Stimulated activated CD8-positive, alpha-beta memory T cell treated with anti-CD3 and anti-CD28 coated beads, Interleukin-7, amount 100 ng/mL, for 24 hours (primary cell): ENCODE measurements around the gene YAF2.
"Not testable (repeated sequence)": the region's sequence is repeated elsewhere in the genome, so short reads cannot be mapped to it uniquely, and the experiment has no call there.

Source experiments
- DNase-seq: peaks from one replicate; pipeline ENCODE4 v3.0.0-alpha.2; 2020; ENCODE audit warnings: low read depth

YAF2 gene

DNA sequence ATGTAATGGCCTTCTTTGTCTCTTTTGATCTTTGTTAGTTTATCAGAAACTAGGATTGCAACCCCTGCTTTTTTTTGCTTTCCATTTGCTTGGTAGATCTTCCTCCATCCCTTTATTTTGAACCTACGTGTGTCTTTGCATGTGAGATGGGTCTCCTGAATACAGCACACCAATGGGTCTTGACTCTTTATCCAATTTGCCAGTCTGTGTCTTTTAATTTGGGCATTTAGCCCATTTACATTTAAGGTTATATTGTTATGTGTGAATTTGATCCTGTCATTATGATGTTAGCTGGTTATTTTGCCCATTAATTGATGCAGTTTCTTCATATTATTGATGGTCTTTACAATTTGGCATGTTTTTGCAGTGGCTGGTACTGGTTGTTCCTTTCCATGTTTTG is 14.6 kb upstream of the YAF2 start:
- DNase-seq, result not testable (repeated sequence)

DNA sequence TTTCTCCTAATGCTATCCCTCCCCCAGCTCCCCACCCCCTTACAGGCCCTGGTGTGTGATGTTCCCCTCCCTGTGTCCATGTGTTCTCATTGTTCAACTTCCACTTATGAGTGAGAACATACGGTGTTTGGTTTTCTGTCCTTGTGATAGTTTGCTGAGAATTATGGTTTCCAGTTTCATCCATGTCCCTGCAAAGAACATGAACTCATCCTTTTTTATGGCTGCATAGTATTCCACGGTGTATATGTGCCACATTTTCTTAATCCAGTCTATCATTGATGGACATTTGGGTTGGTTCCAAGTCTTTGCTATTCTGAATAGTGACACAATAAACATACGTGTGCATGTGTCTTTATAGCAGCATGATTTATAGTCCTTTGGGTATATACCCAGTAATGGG is 11.0 kb upstream of the YAF2 start:
- not testable (repeated sequence) for DNase-seq

DNA sequence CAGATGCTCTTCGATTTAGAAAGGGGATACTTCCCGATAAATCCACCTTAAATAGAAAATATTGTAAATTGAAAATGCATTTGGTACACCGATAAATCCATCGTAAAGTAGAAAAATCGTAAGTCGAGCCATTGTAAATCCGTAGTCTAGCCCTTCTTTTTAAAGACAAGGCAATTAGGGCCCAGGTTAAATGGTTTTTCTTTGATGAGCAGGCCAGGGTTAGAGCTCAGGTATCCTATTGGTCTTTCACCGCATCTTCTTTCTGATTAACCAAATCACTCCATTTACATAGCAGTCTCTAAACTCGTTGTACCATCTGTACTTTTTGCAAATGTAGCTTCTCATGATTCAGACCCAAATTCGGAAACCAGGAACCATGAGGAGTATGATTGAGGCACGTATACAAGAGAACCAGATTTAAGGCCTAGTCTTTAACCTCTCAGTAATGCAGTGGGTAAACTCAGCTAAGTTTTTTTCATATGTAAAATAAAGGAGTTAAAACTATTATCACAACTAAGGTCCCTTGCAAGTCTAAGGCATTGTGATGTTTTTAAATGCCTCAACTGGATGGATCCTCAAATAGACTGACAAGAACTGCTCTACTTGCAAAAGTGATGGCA is 2.2 kb upstream of the YAF2 start:
- no peak for DNase-seq

DNA sequence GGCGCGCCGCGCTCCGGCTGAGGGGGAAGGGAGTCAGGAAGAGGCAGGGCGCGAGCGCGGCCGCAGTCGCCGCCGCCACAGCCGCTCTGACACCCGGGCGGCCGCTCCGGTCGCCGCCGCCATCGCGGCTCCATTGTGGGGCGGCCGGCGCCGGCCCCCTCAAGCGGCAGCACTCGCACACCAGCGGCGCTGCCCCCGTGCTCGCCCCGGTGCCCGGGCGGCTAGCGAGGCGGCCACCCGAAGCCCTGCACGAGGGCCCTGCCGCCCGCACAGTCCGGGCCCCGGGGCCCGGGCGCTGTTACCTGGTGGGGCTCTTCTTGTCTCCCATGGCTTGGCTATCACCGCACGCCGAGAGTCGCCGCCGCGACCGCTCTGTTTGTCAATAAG is 202 bp downstream of the YAF2 start:
- DNase-seq, result no peak

DNA sequence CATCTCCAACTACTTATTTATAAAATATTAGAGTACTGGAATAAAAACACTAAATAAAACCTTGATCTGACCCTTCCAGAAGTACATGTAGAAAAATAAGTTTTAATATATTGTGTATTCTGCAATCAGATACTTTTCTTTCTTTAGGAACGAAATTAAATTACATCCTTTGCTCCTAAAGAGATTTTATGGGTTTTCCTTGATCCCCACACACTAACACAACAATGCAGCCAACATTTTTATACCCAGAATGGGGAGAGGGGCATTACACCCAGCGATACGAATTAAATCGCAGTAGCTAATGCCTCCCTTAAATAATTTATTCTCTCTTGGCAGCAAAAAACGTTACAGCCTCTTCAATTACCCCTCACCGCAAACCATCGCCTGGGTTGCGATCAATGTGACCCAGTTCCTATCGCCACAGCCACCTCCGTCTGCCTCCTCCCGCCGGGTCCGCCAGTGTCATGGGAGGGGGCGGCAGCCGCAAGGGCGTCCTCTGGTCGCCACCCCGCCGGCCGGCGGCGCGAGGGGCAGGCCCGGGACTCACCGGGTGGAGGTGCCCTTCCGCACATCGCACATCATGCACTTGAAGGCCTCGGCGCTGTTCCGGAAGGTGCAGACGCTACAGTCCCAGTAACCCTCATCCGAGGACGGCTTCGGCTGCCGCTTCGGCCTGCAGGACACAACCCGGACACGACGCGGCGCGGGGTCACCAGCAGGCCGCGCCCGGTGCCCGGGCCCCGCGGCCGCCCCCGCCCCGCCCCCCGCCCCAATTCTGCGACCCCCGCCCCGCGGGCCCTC is 796 bp downstream of the YAF2 start:
- DNase-seq, result peak; percentile 30

DNA sequence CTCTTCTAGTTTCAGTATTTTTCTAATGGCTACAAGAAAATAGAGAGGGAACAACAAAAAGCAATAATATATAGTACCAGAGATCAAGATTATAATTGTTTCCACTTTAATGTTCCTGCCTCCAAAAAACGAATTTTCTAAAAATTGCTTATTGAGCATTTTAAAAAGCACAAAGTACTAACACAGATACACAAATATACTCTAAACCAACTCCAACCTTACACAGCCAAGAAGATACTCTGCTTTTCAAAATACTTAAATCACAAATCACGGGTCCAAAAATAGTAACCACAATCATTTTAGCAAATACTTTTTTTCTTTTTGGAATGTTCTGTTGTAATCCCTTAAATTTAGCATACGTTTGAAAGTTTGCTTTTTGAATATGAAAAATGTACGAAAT is 2.0 kb downstream of the YAF2 start:
- no peak for DNase-seq

DNA sequence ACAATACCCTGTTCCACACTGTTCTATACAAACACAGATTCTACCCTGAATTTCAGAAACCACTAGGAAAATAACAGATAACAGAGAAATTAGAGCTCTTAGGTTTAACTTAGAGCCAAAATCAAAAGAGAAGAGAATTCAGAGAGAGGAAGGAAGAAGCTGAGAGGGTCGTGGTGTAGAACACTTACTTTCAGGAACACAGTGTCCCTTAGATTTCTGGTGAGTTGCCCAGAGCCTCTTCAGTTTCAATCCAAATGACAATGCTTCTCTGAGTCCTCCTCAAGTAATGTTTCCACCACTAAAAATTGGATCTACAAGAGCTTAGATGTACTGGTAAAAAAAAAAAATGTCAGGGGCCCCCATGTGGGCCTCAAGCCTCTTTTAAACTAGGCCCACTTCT is 2.6 kb downstream of the YAF2 start:
- DNase-seq, result no peak

DNA sequence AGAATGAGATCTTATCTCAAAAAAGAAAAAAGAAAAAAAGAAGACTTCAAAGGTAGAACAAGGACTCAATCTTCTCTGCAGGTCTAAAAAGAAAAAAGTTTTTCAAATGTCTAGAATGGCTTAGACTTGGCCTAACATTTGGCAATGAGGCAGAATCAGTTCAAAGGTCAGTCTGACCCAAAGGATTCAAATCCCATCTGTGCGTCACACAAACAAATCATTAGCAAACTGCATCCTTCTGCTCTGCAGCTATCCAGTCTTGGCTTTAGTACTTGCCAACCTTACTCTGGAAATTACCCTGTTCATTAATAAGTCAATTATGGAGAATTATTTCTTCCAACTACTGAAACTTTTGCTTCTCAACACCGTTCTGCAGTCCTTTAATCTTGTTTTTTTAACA is 3.1 kb downstream of the YAF2 start:
- DNase-seq, result no peak

DNA sequence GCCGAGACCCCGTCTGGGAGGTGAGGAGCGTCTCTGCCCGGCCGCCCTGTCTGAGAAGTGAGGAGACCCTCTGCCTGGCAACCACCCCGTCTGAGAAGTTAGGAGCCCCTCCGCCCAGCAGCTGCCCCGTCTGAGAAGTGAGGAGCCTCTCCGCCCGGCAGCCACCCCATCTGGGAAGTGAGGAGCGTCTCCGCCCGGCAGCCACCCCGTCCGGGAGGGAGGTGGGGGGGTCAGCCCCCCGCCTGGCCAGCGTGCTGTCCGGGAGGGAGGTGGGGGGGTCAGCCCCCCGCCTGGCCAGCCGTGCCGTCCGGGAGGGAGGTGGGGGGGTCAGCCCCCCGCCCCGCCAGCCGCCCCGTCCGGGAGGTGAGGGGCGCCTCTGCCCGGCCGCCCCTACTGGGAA is 10.5 kb downstream of the YAF2 start:
- DNase-seq, result not testable (repeated sequence)

DNA sequence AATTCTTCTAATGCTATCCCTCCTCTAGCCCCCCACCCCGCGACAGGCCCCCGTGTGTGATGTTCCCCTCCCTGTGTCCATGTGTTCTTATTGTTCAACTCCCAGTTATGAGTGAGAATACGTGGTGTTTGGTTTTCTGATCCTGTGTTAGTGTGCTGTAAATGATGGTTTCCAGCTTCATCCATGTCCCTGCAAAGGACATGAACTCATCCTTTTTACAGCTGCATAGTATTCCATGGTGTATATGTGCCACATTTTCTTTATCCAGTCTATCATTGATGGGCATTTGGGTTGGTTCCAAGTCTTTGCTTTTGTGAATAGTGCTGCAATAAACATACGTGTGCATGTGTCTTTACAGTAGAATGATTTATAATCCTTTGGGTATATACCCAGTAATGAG is 13.5 kb downstream of the YAF2 start:
- DNase-seq, result not testable (repeated sequence)

DNA sequence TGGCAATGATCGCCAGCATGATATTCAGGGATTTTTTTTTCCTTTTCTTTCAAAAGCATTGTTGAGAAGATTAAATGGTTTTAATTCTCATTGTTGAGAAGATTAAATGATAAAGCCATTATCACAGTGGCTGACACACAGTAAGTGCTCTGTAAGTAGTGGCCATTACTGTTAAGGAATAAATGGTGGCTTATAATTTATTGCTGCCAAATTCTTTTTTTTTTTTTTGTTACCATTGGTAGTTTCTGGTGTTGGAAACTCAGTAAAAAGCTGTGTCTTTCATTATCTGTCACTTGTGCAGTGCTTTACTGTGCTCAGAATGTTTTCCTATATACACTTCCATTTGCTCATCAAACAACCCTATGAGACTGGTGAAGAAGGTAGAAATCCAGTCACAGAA is 15.3 kb downstream of the YAF2 start:
- DNase-seq, result no peak

DNA sequence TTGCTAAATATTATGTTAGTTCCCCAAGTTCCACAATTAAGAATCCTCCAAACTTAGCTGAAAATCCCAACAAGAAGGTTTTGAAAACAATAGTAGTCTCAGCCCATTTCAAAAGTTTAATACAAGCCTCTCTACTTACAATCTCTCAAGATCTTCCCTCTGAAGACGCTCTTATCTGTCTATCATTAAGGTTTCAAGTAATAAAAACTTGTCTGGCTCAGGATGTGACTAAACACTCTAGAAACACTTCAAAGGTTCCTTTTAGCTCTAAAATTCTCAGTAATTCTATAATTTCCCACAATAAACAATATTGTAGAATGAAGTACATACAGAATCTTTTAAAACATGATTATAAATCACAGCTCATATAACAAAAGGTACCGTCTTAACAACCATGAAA is 16.3 kb downstream of the YAF2 start:
- DNase-seq, result no peak

DNA sequence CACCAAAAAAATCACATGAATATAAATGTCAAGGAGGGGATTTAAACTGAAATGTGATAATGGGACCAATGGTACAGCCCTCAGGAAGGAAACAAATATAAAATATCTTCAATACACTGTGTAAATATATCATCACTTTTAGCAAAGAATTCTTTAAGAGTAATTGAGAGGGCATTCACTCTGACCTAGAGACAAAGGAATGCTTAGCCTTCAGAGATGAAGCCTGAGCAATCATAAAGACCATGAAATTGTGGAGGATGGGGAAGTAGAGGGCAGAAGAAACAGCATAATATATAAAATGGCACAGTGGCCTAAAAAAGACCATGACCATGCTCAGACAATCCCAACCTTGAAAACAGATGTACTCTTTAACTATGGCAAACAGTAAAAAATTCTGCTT is 20.4 kb downstream of the YAF2 start:
- DNase-seq, result no peak

DNA sequence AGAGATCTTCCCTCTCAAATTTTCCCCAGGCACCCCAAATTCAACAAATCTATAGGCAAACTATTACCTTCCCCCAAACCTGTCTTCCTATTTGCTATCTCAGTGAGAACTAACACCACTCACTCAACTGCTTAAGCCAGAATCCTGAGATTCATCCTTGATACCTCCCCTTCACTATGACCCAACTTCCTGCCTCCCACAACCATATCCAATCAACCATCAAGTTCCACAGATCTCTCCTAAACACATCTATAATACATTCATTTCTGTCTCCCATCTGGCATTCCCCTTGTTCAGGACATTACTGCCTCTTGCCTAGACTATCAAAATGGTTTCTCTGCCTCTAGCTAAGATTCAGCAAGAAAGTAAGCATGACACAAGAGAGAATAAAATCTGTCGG is 21.3 kb downstream of the YAF2 start:
- no peak for DNase-seq

DNA sequence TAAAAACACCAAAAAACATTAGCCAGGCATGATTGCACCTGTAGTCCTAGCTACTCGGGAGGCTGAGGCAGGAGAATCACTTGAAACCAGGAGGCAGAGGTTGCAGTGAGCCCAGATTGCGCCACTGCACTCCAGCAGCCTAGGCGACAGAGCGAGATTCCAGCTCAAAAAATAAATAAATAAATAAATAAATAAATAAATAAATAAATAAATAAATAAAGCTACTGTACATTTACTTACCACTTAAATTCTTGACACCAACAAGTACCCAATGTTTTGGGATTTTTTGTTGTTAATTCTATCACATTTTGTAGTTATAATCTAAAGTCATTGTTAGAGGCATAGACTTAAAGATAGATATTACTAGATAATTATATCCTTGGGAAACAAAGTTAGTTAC is 22.3 kb downstream of the YAF2 start:
- DNase-seq, result not testable (repeated sequence)

DNA sequence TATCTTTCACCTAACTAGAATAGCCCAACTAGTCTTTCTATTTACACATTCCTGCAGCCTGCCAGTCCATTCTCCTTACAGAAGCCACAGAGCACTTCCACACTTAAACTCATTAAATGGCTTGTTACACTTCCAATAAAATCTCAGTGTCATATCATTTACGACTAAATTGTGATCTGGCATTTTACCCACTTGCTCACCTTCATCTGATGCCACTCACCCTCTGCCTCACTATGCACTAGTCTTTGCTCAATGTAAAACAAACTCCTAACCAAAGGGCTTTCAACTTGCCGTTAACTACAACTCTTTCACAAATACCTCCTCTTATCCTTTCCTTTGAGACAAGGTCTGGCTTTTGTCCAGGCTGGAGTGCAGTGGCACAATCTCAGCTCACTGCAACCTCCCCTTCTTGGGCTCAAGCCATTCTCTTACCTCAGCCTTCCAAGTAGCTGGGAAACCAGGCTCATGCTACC is 24.1 kb downstream of the YAF2 start:
- DNase-seq, result no peak

DNA sequence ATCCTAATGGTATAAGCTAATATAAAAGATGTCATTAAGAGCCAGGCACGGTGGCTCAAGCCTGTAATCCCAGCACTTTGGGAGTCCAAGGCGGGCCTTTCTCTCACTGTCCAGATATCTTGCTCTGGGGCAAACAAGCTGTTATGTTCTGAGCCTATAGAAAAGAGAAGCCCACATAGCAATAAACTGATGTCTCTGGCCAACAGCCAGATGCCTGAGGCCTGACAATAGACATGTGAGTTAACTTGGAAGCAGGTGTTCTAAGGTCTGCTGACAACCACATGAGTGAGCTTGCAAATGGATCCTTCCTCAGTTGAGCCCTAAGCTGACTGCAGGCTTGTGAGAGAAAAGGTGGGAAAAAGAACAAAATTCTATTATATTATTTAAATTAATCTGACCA is 25.0 kb downstream of the YAF2 start:
- DNase-seq, result no peak

DNA sequence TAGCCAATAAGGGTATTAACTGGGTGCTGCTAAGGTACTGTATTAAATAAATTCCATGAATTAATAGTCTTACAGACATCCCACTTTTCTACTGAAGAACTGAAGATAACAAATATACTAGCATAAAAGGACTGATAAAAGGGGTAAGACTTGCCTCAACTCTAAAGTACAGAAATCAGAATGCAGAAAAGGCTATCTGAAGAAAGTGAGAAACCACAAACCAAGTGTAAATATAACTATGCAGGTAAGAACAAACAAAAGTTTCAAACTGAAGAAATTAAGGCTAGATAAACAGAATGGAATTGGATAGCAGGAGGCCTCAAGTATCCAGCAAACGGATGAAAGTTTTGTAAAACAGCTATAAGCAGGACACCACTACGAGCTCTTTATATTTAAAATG is 29.5 kb downstream of the YAF2 start:
- DNase-seq, result no peak

DNA sequence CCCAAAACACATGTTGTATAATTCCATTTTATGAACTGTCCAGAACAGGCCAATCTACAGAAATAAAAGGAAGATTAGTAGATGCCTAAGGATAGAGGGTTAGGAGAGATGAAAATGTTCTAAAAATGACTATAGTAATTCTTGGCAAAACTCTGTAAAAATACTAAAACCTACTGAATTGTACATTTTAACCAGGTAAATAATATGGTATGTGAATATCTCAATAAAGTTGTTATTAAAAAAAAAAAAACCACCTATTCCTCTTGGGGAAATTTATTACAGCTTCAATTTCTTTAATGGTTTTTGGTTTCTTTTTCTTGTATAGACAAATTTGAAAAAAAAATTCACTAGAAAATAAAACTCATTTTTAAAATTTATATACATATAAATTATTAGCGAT is 33.2 kb downstream of the YAF2 start:
- DNase-seq, result no peak

DNA sequence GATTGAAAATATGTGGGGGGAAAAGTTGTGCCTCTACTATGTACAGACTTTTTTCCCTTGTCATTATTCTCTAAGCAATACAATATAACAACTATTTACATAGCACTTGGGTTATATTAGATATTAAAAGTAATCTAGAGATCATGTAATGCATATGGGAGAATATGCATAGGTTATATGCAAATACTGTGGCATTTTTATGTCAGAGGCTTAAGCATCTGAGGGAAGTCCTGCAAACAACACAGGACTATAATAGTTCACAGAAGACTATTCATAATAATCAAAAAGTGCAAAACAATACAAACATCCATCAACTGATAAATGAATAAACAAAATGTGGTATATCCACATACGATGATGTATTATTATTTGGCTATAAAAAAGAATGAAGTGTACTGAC is 33.7 kb downstream of the YAF2 start:
- DNase-seq, result no peak

DNA sequence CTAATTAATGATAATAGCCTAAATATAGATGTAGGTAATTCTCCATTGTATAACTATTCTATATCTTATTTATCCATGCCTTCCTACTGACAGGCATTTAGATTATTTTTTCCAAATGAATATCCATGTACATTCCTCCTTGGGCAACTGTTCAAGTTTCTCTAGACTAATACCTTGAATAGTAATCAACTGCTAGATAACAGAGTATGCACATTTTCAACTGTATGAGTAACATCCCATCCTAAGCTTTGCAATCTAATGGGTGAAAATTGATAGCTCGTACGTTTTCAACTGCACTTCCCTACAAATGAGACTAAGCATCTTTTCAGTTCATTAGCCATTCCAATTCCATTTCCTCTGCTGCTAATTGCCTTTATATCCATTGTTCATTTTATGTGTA is 37.0 kb downstream of the YAF2 start:
- DNase-seq, result no peak

DNA sequence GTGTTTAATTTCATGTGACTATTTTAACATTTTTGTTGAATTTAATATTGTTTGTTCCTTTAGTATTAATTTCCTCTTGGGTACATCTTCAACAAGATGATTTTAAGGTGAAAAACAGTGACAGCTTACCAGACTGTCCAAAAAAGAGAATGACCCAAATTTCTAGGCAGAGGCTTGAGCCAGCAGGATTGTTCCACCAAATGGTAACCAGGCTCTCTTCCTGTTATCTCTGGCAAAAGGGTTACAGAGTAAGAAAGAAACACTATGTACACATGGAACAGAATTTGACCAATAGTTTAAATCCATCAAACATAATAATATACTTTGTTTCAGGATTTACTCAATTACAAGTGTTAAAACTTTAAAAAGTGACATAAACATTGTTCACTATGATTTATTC is 39.0 kb downstream of the YAF2 start:
- DNase-seq, result no peak

DNA sequence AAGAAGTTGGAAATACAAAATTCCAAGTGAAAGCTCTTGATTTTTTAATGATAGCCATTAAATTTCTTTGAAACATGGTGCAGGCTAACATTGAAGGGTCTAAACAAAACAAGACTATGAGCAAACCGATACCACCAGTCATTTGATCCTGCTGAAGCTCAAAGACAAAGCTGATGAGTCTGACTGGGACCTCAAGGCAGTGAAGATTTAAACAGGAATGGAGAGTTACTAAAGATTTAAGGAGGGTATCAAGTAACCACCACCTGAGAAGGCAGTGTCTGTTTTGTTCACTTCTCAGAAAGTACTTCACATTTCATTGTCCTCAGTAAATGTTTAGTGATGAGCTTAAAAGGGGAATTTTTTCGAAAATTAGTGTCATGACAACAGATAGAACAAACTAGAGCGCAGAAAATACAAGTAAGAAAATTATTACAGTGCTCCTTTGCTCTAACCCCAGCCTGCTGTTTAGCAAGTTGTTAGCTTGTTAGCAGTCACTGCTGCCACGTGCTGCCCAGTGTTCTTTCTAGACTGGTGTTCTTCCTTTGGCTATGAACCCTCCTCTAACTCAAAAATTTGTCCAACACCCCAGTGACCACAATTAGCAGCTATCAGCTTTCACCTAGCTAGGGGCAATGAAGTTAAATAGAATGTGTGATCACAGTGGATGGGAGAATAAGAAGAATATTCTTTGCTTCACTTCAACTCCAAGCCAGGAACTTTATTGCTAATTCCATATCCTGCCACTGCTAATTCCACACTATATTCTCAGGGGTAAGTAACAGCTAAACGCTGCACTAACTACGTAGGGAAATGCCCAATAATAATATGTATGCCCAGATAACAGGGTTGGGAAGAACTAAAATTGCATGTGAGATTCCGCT is 41.1 kb downstream of the YAF2 start:
- no peak for DNase-seq
